Dedifferentiated amniotic fluid mesenchymal stem cell (primary cell): ENCODE measurements around the gene FLOT2.
"Not testable (repeated sequence)": the region's sequence is repeated elsewhere in the genome, so short reads cannot be mapped to it uniquely, and the experiment has no call there.

Experiments
- DNase-seq: peaks from one replicate; pipeline ENCODE4 v3.0.0-alpha.2; 2016; ENCODE audit errors: extremely low spot score

Gene FLOT2

GRCh38 chr17:28873839-28874238 lies 23.7 kb downstream of the FLOT2 start:
- DNase-seq = no peak

GRCh38 chr17:28871056-28871579 lies 26.4 kb downstream of the FLOT2 start:
- DNase-seq = no peak

- DNase-seq = no peak
Observed at GRCh38 chr17:28867276-28867675, 30.3 kb downstream of the FLOT2 start.

GRCh38 chr17:28865946-28866752 lies 31.4 kb downstream of the FLOT2 start:
- DNase-seq = no peak

GRCh38 chr17:28864991-28865849 lies 32.3 kb downstream of the FLOT2 start:
- DNase-seq = no peak

- no peak for DNase-seq
Observed at GRCh38 chr17:28863953-28864352, 33.6 kb downstream of the FLOT2 start.

GRCh38 chr17:28862561-28862960 lies 35.0 kb downstream of the FLOT2 start:
- no peak for DNase-seq

GRCh38 chr17:28861393-28862203 lies 35.9 kb downstream of the FLOT2 start:
- no peak for DNase-seq

- no peak for DNase-seq
Observed at GRCh38 chr17:28860363-28860808, 37.1 kb downstream of the FLOT2 start.

- DNase-seq = no peak
Observed at GRCh38 chr17:28858801-28859355, 38.7 kb downstream of the FLOT2 start.

GRCh38 chr17:28857905-28858800 lies 39.4 kb downstream of the FLOT2 start:
- DNase-seq = no peak

GRCh38 chr17:28856028-28856574 lies 41.4 kb downstream of the FLOT2 start:
- DNase-seq = no peak

- no peak for DNase-seq
Observed at GRCh38 chr17:28855336-28855679, 42.2 kb downstream of the FLOT2 start.

GRCh38 chr17:28854457-28855335 lies 42.8 kb downstream of the FLOT2 start, which contains the start of gene ERAL1:
Gene ERAL1, plus strand, starts transcription at chr17:28855016. Its CDS starts 19 bp downstream, at chr17:28855035.
- DNase-seq = peak; percentile 95

- DNase-seq = no peak
Observed at GRCh38 chr17:28853295-28853694, 44.2 kb downstream of the FLOT2 start.

GRCh38 chr17:28849281-28849680 lies 48.3 kb downstream of the FLOT2 start:
- DNase-seq = no peak

GRCh38 chr17:28848667-28849066 lies 48.9 kb downstream of the FLOT2 start:
- not testable (repeated sequence) for DNase-seq

GRCh38 chr17:28846699-28847098 lies 50.8 kb downstream of the FLOT2 start:
- not testable (repeated sequence) for DNase-seq

- DNase-seq = no peak
Observed at GRCh38 chr17:28846231-28846630, 51.3 kb downstream of the FLOT2 start.
